Non-pigmented ciliary epithelial cell (primary cell): ENCODE measurements around the gene PCGF1.
"Not testable (repeated sequence)": the region's sequence is repeated elsewhere in the genome, so short reads cannot be mapped to it uniquely, and the experiment has no call there.

Source experiments
- DNase-seq: peaks from one replicate; pipeline ENCODE4 v3.0.0-alpha.2; 2010; ENCODE audit warnings: low read depth

The PCGF1 gene

DNA sequence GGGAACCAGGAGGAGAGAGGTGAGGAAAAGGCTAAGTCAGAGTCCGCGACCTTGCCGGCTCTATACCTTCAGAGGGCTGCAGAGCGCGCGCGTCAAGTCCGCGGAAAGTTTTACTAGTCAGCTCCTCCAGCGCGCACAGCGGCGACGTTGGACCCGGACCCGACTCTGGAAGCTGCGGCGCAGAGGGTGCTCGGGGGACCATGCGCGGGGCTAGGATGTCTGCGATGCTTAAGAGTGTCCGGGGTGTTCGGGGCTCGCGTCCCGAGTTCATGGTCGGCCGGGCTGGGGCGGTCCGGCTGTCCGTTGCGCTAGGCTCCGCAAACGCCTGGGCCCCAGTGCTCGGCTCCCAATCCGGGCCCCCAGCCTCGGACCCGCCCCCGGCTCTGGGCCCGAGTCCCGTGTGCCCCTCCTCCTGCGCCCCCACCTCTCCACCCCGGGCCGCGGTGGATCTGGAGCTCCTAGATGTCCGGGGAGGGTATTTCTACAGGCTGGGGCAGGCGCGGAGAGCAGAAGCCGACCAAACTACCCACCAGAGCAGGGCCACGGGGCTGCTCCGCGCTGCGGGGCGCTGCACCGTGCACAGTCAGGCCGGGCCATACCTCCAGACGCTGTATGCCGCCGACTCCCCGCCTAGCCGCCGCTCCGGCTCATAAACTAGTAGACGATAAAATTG, 8.1 kb downstream of the PCGF1 start, which contains the start of gene LBX2:
LBX2 (minus strand) TSS at position 337 of the 673 bp plus-strand sequence; CDS start at position 271, 66 bp downstream.
- no peak for DNase-seq

DNA sequence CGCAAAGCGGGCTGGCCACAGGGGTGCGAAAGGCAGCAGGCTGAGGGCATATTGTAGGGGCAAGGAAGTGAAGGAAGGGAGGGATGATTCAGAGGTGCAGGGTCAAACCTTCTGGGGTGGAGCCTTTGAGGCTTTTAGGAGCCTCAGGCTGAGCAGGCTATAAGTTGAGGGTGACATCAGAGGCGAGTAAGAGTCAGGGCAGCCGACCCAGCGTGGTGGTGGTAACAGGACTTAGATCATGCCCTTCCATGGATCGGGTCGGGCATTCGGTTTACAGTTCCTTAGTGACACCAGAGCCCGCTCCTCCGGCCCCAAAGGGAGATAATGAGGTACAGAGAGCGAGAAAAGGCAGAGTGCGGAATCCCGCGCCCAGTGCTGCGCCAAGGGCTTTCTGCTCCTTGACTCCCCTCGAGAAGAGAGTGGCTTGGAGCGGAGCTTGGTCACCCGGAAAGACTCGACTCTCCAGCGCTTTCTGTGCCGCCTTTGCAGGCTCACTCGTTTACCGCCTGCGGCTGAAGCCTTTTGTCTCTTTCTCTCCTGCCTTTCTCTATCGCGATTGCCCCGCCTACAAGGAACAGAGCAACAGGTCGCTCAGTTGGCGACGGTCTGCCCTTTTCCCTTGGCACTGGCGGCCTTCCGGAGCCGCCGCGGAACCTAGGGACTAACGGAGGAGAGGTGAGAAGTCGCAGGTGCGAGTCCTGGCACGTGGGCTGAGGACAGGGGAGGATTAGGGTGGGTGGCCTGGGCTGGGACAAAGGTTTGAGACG, 8.8 kb downstream of the PCGF1 start:
- no peak for DNase-seq

DNA sequence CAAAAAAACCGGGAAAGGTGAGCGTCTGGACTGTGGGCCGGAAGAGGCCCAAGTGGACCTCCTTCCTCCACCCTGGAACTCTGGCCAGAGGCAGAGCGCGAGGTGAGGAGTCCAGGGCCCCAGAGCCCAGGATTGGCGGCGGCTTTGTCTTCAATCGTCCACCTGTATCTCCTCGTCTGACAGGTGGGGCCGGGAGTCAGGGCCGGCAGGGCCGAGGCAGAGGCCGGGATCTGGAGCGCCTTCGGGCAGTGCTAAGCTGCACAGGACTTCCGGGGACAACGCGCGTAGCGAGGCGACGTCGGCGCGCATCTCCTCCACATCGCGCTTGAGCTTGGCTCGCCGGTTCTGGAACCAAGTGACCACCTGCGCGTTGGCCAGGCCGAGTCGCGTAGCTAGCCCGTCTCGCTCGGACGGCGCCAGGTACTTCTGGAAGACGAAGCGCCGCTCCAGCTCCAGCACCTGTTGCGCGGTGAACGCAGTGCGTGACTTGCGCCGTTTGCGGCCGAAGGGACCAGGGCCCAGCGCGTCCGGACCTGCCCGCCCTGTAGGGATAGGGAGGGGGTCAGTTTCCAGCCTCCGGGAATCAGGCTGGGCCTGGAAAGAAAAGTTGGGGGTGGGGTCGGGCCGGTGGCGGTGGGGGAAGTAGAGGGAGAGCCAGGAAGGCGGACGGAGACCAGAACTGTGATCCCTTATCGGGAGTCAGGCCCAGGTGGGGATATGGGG, 9.6 kb downstream of the PCGF1 start:
- no peak for DNase-seq

DNA sequence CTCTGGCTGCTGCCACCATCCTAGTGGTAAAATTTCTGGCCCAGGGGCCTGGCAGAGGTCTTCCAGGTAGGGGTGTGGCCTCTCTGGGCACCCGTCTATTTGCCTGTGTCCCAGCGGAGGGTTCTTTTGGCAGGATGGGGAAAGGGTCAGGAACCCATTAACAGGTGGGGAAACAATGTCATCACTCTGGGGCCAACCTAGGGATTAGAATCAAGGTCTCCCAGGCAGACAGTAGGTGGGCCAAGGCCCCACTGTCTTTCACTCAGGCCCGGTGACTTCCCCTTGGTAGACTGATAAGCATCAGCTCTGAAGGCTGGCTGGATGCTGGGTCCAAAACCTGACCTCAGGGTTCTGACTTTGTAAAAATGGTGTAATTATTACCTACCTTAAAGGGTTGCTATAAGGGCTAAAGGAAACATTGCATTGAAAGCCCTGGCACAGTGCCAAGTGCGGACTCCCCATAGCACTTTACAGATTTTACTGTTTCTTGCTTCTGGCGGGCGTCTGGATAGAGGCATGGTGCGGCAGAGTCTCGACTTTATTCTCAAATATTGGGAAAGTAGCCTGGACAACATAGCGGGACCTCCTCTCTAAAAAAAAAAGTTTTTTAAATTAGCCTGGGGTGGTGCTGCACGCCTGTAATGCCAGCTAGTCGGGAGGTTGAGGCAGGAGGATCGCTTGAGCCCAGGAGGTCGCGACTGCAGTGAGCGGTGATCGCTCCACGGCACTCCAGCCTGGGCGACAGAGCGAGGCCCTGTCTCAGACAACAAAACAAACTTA, 10.3 kb downstream of the PCGF1 start:
- no peak for DNase-seq

DNA sequence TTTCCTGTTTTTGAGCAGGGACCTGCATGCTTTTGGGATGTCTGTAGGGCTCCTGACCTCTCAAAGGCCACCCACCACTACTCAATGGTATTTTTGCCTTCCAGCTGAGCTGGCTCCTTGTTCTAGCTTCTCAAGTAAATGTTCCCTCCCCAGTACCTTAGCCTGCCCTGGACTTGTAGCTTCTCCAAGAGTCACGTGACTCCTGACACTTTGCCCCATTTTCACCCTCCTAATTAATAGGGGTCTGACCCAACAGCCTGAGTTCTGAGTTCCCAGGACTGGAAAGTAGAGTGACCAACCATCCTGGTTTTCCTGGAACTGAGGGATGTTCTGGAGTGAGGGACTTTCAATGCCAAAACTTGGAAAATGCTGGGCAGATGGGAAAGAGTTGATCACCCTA, 12.1 kb downstream of the PCGF1 start:
- no peak for DNase-seq

DNA sequence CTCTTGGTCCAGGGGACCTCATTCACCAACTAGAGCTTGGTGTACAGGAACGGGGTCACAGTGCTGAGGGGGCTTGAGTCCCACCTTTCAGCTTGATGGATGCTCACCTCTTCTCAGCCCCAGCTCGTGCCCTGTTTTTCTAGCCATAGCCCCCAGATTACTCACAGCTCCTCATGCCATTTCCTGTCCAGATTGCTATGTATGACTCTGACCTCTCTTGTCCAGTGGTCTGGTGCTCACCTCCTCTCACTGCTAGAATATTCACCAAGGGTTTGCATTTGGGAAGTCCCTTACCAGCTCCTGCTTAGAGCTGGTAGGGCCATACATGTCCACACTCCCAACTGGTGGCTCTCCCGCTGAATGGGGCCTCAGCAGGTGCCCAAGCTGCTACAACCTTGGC, 13.9 kb downstream of the PCGF1 start:
- no peak for DNase-seq

DNA sequence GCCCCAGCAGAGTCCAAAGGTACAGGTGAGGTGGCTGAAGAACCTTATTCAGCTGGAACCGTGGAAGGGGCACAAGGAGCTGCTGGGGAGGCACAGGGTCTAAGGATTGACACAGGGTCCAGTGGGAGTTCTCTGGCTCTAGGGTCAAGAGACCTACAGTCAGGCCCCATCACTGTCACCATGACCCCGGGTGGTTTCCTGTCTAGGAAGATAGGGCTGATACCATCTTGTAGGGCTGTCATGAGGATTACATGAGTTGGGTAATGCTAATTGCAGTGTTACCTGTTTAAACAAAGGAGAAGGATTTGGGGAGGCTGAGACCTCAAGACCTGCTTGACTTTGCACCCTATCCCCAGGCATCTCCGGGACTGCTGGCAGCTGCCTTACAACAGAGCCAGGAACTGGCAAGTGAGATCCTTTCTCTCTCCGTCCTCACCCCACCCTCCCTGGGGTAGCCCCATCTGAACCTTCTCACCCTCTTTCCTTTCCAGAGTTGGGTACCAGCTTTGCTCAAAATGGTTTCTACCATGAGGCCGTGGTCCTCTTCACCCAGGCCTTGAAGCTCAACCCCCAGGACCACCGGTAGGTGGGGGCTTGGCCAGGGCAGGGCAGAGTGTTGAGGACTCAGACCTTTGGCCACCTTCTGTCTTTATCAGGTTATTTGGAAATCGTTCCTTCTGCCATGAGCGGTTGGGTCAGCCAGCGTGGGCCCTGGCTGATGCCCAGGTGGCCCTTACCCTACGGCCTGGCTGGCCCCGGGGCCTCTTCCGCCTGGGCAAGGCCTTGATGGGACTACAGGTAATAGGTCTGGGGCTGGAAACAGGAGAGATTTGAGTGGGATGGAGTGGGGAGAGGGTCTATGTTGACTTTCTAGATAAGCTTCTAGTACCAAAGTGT, 15.6 kb downstream of the PCGF1 start:
- no peak for DNase-seq

DNA sequence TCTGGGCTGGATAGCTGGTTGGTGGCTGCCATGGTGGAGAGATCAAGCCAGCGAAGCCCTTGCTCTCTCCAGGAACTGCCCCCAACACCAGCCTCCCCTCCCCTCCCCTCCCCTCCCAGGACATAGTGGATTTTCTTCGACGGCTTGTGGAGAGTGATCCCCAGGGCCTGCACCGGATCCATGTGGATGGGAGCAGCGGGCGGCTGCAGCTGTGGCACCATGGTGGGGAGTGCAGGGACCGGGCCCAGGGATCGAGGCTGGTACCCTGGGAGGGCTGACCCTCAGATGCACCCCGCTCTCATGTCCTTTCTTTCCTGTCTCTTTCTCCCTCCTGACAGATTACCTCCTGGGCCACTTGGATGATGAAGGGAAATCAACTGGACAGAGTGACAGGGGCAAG, 17.6 kb downstream of the PCGF1 start:
- no peak for DNase-seq

DNA sequence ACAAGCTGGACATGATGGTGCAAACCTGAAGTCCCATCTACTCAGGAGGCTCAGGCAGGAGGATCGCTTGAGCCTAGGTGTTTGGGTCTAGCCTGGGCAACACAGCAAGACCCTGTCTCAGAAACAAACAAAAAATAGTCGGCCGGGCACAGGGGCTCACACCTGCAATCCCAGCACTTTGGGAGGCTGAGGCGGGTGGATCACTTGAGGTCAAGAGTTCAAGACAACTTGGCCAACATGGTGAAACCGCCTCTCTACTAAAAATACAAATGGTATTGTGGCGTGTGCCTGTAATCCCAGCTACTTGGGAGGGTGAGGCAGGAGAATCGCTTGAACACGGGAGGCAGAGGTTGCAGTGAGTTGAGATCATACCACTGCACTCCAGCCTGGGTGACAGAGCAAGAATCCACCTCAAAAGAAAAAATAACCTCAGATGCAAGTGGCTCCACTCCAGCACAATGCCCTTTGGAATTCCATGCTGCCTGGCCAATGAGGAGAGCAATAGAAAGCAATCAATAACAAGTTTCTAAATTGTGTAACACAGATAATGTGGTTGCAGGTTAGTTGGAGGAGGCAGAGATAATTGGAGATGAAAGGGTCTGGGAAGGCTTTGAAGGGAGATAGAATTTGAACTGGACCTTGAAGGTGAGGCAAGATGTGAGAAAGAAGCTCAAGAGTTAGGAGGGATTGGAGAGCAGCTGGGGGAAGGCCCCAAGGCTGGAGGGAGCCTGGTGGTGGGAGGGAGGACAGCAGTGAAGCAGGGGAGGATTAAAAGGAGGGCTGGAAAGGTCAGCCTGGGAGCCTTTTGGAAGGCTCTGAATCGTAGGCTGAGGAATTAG, 18.6 kb downstream of the PCGF1 start:
- no peak for DNase-seq

DNA sequence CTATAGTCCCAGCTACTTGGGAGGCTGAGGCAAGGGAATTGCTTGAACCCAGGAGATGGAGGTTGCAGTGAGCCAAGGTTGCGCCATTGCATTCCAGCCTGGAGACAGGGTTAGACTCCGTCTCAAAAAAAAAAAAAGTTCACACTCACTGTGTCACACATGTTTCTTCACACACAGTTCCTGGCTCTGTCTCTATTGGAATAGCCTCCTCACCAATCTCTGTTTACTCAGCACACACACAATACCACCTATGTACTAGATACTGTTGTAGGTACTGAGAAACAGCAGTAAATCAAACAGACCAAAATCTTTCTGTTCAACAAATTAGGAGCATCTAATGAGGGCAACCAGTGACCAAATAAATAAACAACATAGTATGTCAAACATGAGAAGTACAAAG, 21.4 kb downstream of the PCGF1 start:
- no peak for DNase-seq

DNA sequence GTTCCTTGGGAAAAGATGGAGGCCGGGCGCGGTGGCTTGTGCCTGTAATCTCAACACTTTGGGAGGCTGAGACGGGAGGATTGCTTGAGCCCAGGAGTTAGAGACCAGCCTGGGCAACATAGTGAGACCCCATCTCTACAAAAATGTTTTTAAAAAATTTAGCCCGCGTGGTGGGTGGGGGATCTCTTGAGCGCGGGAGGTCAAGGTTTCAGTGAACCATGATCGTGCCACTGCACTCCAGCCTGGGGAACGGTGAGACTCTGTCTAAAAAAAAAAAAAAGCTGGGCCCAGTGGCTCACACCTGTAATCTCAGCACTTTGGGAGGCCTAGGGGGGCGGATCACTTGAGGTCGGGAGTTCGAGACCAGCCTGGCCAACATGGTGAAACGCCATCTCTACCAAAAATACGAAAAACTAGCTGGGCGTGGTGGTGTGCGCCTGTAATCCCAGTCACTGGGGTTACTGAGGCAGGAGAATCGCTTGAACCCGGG, 23.8 kb downstream of the PCGF1 start:
- DNase-seq = not testable (repeated sequence)

DNA sequence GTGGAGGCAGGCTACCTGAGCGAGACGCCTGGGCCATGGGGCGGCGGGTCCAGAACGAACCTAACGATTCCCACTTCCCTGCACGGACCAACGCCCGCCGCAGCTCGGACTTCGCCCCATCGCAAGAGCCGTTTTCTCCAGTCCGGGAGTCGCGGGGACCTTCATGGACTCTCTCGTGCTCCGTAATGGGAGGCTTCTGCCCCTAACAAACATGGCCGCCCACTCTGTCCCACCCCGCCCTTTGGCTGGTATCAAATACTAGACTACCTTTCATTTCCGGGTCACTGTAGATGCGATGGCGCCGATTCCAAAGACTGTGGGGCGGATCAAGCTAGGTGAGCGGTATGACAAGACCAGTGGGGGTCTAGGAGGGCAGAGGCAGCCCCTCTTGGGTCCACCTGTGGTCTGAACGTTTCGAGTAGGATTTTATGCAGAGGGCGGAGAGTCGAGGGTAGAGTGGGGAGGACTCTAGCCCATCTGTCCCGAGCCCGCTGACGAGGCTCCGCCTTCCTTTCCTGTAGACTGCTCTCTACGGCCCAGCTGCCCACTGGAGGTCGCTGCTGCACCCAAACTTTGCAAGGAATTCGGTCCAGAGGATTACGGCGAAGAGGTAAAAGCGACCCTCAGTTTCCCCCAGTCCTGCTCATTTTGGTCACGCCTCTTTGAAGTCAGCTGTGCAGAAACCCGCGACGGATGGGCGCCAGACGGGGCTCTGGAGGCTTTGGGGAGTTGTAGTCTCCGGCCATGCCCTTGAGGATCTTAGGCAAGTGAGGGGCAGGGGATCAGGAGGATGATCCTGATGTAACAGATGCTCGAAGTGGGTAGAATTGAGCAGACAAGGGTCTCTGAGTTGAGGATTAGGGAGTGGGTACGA, 24.5 kb downstream of the PCGF1 start, which contains the start of the genes CCDC142 and TTC31:
CCDC142 (minus strand) TSS at position 198 of the 874 bp plus-strand sequence; CDS start at position 37, 161 bp downstream.
TTC31 (plus strand) TSS at position 281 of the 874 bp plus-strand sequence; CDS start at position 296, 15 bp downstream.
- DNase-seq = peak; percentile 77

DNA sequence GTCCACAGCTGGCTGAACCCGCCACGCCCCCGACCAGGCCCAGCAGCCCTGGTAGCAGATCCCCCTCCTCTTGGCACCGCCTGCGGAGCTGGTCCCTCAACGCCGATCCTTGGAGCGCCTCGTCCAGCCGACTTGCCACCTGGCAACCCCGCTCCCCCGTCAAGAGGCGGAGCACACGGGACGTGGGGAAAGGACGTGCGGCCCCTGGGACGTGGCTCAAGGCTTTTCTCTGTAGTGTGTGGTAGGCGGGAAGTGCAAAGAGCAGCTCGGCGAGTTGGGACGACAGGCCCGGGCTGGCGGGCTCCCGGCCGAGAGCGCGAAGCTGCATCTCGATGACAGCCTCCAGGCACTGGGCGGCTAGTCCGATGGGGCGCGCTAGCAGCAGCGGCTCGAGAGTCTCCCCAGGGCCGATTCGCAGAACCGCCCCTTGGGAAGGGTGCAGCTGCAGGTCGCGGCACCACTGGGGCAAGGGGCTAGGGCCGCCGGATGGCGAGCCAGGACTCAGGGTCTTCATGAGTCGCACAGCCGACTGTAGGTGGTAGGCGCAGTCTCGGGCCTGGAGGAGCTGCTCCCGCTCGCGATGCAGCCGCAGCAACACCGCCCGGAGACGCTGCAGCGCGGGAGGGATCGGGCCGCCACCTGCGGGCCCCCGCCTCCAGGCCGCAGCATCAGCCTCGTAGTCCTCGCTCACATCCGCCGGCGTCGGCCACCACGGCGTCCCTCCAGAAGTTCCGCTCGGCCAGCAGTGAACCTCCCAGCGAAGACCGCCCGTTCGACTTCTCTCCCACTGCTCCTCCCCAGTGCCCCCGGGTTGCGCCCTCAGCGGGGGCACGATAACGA, 25.3 kb downstream of the PCGF1 start:
- no peak for DNase-seq

DNA sequence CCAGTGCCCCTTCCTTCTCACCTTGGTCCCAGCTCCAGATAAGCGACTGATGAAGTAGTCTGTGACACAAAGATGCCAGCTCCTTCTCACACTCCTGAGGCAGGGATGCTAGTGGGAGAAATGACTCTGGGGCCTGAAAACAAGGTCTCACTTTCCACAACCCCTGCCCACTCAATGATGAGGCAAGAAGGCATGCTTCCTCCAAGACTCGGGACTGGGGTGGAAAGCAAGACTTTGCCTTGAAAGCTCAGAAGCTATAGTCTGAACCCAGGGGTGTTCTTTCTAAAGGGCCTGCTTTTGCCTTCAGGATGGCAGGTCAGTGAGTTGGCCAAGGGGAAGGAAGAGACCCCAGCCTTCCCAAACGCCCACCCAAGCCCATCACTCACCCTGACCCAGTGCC, 26.1 kb downstream of the PCGF1 start:
- no peak for DNase-seq

DNA sequence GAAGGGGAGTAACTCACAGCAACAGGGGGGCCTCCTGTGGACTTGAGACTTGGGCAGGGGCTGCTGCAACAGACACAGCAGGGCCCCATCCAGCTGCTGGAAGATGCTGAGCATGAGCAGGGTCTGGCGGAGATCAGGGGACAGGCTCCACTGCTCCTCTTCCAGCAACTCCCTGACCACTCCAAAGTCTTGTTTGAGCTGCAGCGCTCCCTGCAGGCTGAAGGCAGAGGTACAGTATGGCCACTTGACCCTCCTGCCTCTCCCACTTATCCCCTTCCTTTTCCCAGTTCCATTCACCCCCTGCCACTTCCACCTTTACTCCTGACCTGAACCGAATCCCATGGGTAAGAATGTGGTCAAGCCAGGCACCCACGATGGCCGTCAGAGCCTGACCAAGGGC, 32.6 kb downstream of the PCGF1 start:
- DNase-seq = no peak

DNA sequence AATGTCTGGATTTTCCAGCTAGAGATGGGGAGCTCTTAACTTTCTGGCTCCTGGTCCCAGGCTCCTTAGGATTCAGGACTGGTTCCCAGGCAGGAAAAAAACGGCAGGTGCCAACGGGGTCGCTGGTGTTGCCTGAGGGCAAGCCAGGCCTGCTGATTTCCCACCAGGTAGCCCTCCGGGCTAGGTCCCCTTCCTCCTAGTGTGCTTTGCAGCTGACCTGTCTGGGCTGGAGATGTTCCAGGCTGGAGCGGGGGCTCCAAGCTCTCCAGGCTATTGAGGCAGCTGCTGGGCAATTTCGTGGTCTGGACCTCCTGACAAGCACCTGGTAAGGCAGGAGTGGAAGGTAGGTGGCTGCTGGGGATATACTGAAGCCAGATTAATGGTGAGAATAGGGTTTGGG, 33.0 kb downstream of the PCGF1 start:
- no peak for DNase-seq

DNA sequence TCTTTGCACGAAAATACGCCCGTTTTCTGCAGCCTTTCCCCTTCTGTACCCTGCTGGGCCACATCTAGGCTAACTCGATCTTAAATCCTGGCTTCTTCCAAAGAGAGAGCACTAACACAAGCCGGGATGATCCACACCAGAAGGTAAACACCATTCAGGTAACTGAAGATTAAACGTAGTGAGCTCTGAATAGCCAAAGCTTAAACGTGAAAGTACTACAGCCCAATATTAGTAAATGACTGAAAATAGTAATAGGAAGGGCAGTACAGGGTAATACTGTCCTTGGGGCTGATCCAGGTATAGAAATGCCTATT, 34.6 kb downstream of the PCGF1 start:
- no peak for DNase-seq
